C4-2B (cell line): ENCODE results near the gene BACE1-AS.

ENCODE experiments used
- ZFX ChIP-seq: fragments of 450-650 bp; IDR thresholded peaks from 2 replicates; pipeline ENCODE4 v1.6.1; 2017
- TF ChIP-seq, protein P1 (sequence below): fragments of 450-650 bp; conservative IDR thresholded peaks from 2 replicates; pipeline ENCODE4 v1.5.1; 2017; ENCODE audit warnings: mild to moderate bottlenecking

DNA sequence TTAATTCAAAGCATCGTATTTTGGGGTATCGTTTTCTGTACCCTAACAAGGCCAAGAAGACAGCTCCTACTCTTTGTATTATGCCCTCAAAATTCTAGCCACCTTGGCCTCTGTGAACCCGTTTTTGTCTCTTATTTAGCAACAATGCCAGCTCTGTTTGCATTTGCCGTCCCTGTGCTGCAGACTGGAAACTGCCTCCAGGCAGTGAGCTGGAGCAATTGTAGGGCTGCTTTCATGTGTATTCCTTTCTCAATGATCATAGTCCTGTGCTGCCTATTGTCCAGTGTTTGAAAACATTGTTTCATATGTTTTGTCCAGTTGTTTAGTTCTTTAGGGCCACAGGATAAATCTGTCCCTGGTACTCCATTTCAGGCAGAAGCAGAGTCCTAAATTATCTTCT, 19.9 kb upstream of the BACE1-AS start:
- TF ChIP-seq, protein P1, sequence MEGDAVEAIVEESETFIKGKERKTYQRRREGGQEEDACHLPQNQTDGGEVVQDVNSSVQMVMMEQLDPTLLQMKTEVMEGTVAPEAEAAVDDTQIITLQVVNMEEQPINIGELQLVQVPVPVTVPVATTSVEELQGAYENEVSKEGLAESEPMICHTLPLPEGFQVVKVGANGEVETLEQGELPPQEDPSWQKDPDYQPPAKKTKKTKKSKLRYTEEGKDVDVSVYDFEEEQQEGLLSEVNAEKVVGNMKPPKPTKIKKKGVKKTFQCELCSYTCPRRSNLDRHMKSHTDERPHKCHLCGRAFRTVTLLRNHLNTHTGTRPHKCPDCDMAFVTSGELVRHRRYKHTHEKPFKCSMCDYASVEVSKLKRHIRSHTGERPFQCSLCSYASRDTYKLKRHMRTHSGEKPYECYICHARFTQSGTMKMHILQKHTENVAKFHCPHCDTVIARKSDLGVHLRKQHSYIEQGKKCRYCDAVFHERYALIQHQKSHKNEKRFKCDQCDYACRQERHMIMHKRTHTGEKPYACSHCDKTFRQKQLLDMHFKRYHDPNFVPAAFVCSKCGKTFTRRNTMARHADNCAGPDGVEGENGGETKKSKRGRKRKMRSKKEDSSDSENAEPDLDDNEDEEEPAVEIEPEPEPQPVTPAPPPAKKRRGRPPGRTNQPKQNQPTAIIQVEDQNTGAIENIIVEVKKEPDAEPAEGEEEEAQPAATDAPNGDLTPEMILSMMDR: no peak
- TF ChIP-seq ZFX: no peak
